Measurements from ENCODE around the gene LDLRAD4. TPM values are rescaled to one million over a fixed set of nuclear protein-coding genes. Genes with fewer than 3 reads are reported as not detected.

LDLRAD4 gene
- total RNA-seq, 4 donors from 2014 or later: 20.4 to 40.4 (median 35.3) TPM

GRCh38 chr18:13553449-13553848, 334.9 kb downstream of the LDLRAD4 start:
- DNase-seq (ENCODE audit: extremely low spot score): no peak
- intact Hi-C loops (cut with DNase I): loop anchor here (10.0 kb wide), 1 partner anchor 181 kb away; no protein-coding TSS in a partner anchor
- TF ChIP-seq POLR2A (IDR thresholded peaks at IDR 0.05; ENCODE audit: low read depth) (no peak), CTCF (IDR thresholded peaks at IDR 0.05) (no peak), POLR2AphosphoS5 (IDR thresholded peaks at IDR 0.05) (no peak), EP300 (IDR thresholded peaks at IDR 0.05) (no peak)
- H3K27me3 ChIP-seq: no peaks in the 10 kb centered on the region
- no peaks in the 10 kb centered on the region for H3K36me3 ChIP-seq
- no peaks in the 10 kb centered on the region for H3K9me3 ChIP-seq
- WGBS: 86% methylated on average over 9 of the region's 9 CpGs
- H3K4me1 ChIP-seq: peaks cover 37 to 65% (median 60%) of the 10 kb centered on the region in 4 donors
- H3K4me3 ChIP-seq: no peak overlapping the region
- no peak overlapping the region for H3K27ac ChIP-seq (replicated peaks in 1 of 4)

GRCh38 chr18:13555192-13555591, 336.6 kb downstream of the LDLRAD4 start:
- no peaks in the 10 kb centered on the region for H3K27me3 ChIP-seq
- WGBS: 91% methylated on average over 2 of the region's 2 CpGs
- H3K36me3 ChIP-seq: no peaks in the 10 kb centered on the region
- H3K9me3 ChIP-seq: no peaks in the 10 kb centered on the region
- no peak overlapping the region for H3K4me3 ChIP-seq
- no peak overlapping the region for H3K27ac ChIP-seq (replicated peaks in 1 of 4)
- no peak for DNase-seq (ENCODE audit: extremely low spot score)
- intact Hi-C loops (cut with DNase I): loop anchor here (10.0 kb wide), 1 partner anchor 180 kb away; no protein-coding TSS in a partner anchor
- H3K4me1 ChIP-seq: peaks cover 25 to 55% (median 49%) of the 10 kb centered on the region in 4 donors
- TF ChIP-seq POLR2AphosphoS5 (IDR thresholded peaks at IDR 0.05) (no peak), CTCF (IDR thresholded peaks at IDR 0.05) (no peak), EP300 (IDR thresholded peaks at IDR 0.05) (no peak), POLR2A (IDR thresholded peaks at IDR 0.05; ENCODE audit: low read depth) (no peak)

- peaks cover 19 to 49% (median 43%) of the 10 kb centered on the region in 4 donors for H3K4me1 ChIP-seq
- TF ChIP-seq POLR2AphosphoS5 (IDR thresholded peaks at IDR 0.05): no peak
- TF ChIP-seq CTCF (IDR thresholded peaks at IDR 0.05): no peak
- no peak for TF ChIP-seq EP300 (IDR thresholded peaks at IDR 0.05)
- no peak for TF ChIP-seq POLR2A (IDR thresholded peaks at IDR 0.05; ENCODE audit: low read depth)
- H3K9me3 ChIP-seq: no peaks in the 10 kb centered on the region
- WGBS: 34% methylated on average over 3 of the region's 3 CpGs
- intact Hi-C loops (cut with DNase I): loop anchor here (10.0 kb wide), 1 partner anchor 179 kb away; no protein-coding TSS in a partner anchor
- no peaks in the 10 kb centered on the region for H3K36me3 ChIP-seq
- no peak overlapping the region for H3K4me3 ChIP-seq
- DNase-seq (ENCODE audit: extremely low spot score): no peak
- peak overlapping the region in 2 of 4 donors; percentile 46 to 52 for H3K27ac ChIP-seq (replicated peaks in 1 of 4)
- no peaks in the 10 kb centered on the region for H3K27me3 ChIP-seq
Measured at GRCh38 chr18:13555865-13556264, 337.3 kb downstream of the LDLRAD4 start.

- no peak overlapping the region for H3K4me3 ChIP-seq
- H3K9me3 ChIP-seq: no peaks in the 10 kb centered on the region
- no peaks in the 10 kb centered on the region for H3K36me3 ChIP-seq
- peaks cover 14 to 42% (median 38%) of the 10 kb centered on the region in 4 donors for H3K4me1 ChIP-seq
- WGBS: 63% methylated on average over 3 of the region's 3 CpGs
- intact Hi-C loops (cut with DNase I): loop anchor here (10.0 kb wide), 1 partner anchor 178 kb away; no protein-coding TSS in a partner anchor
- peak overlapping the region in 3 of 4 donors; percentile 11 to 52 (median 46) for H3K27ac ChIP-seq (replicated peaks in 1 of 4)
- TF ChIP-seq POLR2AphosphoS5 (IDR thresholded peaks at IDR 0.05) (no peak), POLR2A (IDR thresholded peaks at IDR 0.05; ENCODE audit: low read depth) (no peak), EP300 (IDR thresholded peaks at IDR 0.05) (no peak), CTCF (IDR thresholded peaks at IDR 0.05) (no peak)
- no peaks in the 10 kb centered on the region for H3K27me3 ChIP-seq
- DNase-seq (ENCODE audit: extremely low spot score): no peak
Measured at GRCh38 chr18:13556502-13556901, 337.9 kb downstream of the LDLRAD4 start.

GRCh38 chr18:13558124-13558523, 339.6 kb downstream of the LDLRAD4 start:
- intact Hi-C loops (cut with DNase I): loop anchor here (10.0 kb wide), 1 partner anchor 177 kb away; no protein-coding TSS in a partner anchor
- Histone ChIP-seq H3K9me3 (no peaks in the 10 kb centered on the region), H3K36me3 (no peaks in the 10 kb centered on the region), H3K27ac (replicated peaks in 1 of 4) (no peak overlapping the region), H3K27me3 (no peaks in the 10 kb centered on the region), H3K4me3 (no peak overlapping the region), H3K4me1 (peaks cover 22 to 37% (median 33%) of the 10 kb centered on the region in 4 donors)
- 13% methylated on average over 4 of the region's 5 CpGs for WGBS
- TF ChIP-seq CTCF (IDR thresholded peaks at IDR 0.05): peak; percentile 49 to 63 (median 58)
- no peak for TF ChIP-seq EP300 (IDR thresholded peaks at IDR 0.05)
- no peak for DNase-seq (ENCODE audit: extremely low spot score)
